K562 (cell line): ENCODE measurements around the gene SLC15A3. TPM values are rescaled to one million over a fixed set of nuclear protein-coding genes. Genes with fewer than 3 reads are reported as not detected.

Experiments used
- ATAC-seq: fragments of 200-7000 bp; cut with Tn5 transposase; 3 replicates; pipeline ENCODE4 v1.9.1; 2020; ENCODE audit warnings: moderate library complexity
- BruUV-seq: library from RNA; stranded (reverse); fragments of 400-500 nt; replicated peaks from 2 replicates; lab custom pipeline; 2021; lab: Mats Ljungman, UMichigan
- CTCF ChIA-PET: fragments of 300-600 bp; formaldehyde crosslinking; extraction: SDS; loops from one replicate; lab custom pipeline; 2021; ENCODE audit warnings: low intra/inter-chr PET ratio; lab: Yijun Ruan, JAX
- POLR2A ChIA-PET: fragments of 300-600, 350-650 bp; sonication (Branson Sonifier 250); formaldehyde crosslinking; extraction: SDS; loops from one replicate; lab custom pipeline; 2021; ENCODE audit warnings: antibody characterized with exemption, inconsistent platforms; lab: Yijun Ruan, JAX
- DNase-seq, 4 experiments: peaks; one replicate each; pipeline versions ENCODE4 v3.0.0 to v3.0.0-alpha.2; 2011 to 2018; ENCODE audit warnings: low spot score in 3 of 4, mixed read lengths in 3 of 4; ENCODE audit errors: extremely low read depth in 1 of 4
- FAIRE-seq: peaks from 2 replicates; lab custom pipeline; 2011; peaks lifted over from hg19 to GRCh38; lab: Jason Lieb, UNC
- H2AFZ ChIP-seq: 2 replicates; pipeline ENCODE4 v1.6.0; 2011; ENCODE audit warnings: low read depth, low read length, control low read depth, inconsistent platforms
- H3K27ac ChIP-seq: fragments of 200-600 bp; 3 replicates; pipeline ENCODE4 v1.8.0; 2011; ENCODE audit warnings: low read depth, mild to moderate bottlenecking, control low read depth, inconsistent platforms, low read length, moderate library complexity, mixed read lengths; ENCODE audit errors: extremely low read depth
- H3K27me3 ChIP-seq, 2 experiments: fragments of 300-600 bp in 1 of 2; 2 replicates in 1 of 2; 3 replicates in 1 of 2; pipeline versions ENCODE4 v1.6.0 to v1.8.0; 2011; ENCODE audit warnings: inconsistent platforms in 2 of 2, low read length in 2 of 2, mild to moderate bottlenecking in 1 of 2, mixed read lengths in 1 of 2, moderate library complexity in 1 of 2; ENCODE audit not compliant: control insufficient read depth in 2 of 2, insufficient read depth in 2 of 2
- H3K36me3 ChIP-seq: fragments of 300-600 bp; 3 replicates; pipeline ENCODE4 v1.8.0; 2011; ENCODE audit warnings: mild to moderate bottlenecking, low read length, inconsistent platforms; ENCODE audit not compliant: control insufficient read depth, insufficient read depth
- H3K4me1 ChIP-seq, 2 experiments: fragments of 200-600 bp in 1 of 2; replicated peaks in 1 of 2; 2 replicates in 1 of 2; 3 replicates in 1 of 2; pipeline versions ENCODE4 v1.5.1 to v1.8.0; 2011; ENCODE audit warnings: inconsistent platforms in 2 of 2, low read length in 2 of 2, mild to moderate bottlenecking in 1 of 2, mixed read lengths in 1 of 2, moderate library complexity in 1 of 2; ENCODE audit not compliant: control insufficient read depth in 2 of 2, insufficient read depth in 2 of 2
- H3K4me2 ChIP-seq: 2 replicates; pipeline ENCODE4 v1.6.1; 2011; ENCODE audit warnings: low read length, control low read depth, inconsistent platforms, mixed read lengths; ENCODE audit not compliant: insufficient read depth
- H3K4me3 ChIP-seq: fragments of 200-600 bp; sonication (generic), shearing (Covaris generic); 2 replicates; pipeline ENCODE4 v1.5.1; 2016; ENCODE audit warnings: control low read depth, inconsistent platforms
- H3K79me2 ChIP-seq: fragments of 200-600 bp; 3 replicates; pipeline ENCODE4 v1.8.0; 2011; ENCODE audit warnings: low read length, inconsistent platforms; ENCODE audit not compliant: control insufficient read depth, insufficient read depth
- H3K9ac ChIP-seq, 2 experiments: 2 replicates each; pipeline versions ENCODE4 v1.6.0 to v1.6.1; 2011; ENCODE audit warnings: low read depth in 2 of 2, low read length in 2 of 2, control low read depth in 1 of 2, inconsistent platforms in 1 of 2, mild to moderate bottlenecking in 1 of 2, mixed read lengths in 1 of 2; ENCODE audit not compliant: insufficient read depth in 1 of 2
- H3K9me1 ChIP-seq: one replicate; pipeline ENCODE4 v1.6.0; 2011; ENCODE audit warnings: inconsistent platforms, mild to moderate bottlenecking, low read length, moderate library complexity; ENCODE audit not compliant: control insufficient read depth, insufficient read depth
- H3K9me3 ChIP-seq: replicated peaks from 2 replicates; pipeline ENCODE4 v1.5.1; 2011; ENCODE audit warnings: low read depth, low read length, inconsistent platforms; ENCODE audit not compliant: control insufficient read depth, insufficient read depth
- H4K20me1 ChIP-seq: replicated peaks from 2 replicates; pipeline ENCODE4 v1.6.1; 2011; ENCODE audit warnings: low read length, inconsistent platforms, mixed read lengths; ENCODE audit not compliant: control insufficient read depth, insufficient read depth
- FIP1L1 ChIP-seq: fragments of 200-400 bp; formaldehyde crosslinking; IDR thresholded peaks from 2 replicates; pipeline ENCODE4 v1.6.1; 2018; ENCODE audit warnings: mild to moderate bottlenecking, low read depth, low read length; ENCODE audit not compliant: poor library complexity, severe bottlenecking
- L3MBTL2 ChIP-seq: fragments of 450-650 bp; IDR thresholded peaks from 2 replicates; pipeline ENCODE4 v1.6.1; 2016; ENCODE audit warnings: mild to moderate bottlenecking, moderate library complexity
- NR2C1 ChIP-seq, 2 experiments: fragments of 450-650 bp; IDR thresholded peaks; 2 replicates each; pipeline ENCODE4 v1.6.1; 2017; ENCODE audit warnings: mild to moderate bottlenecking in 2 of 2, antibody characterized with exemption in 1 of 2, inconsistent platforms in 1 of 2, missing compliant biosample characterization in 1 of 2, missing genetic modification characterization in 1 of 2
- ZNF408 ChIP-seq: fragments of 250-450 bp; sonication (Bioruptor Pico); IDR thresholded peaks from 2 replicates; pipeline ENCODE4 v1.4.0; 2020; ENCODE audit warnings: low read depth, mild to moderate bottlenecking, moderate library complexity
- WGBS: fragments of 100-300 bp; shearing (Covaris generic); methylation state at CpG from one replicate; pipeline ENCODE4 v1.1.6; 2016; ENCODE audit warnings: low coverage, mixed read lengths; ENCODE audit not compliant: insufficient coverage; ENCODE audit errors: missing lambda C conversion rate; 5-methylcytosine and 5-hydroxymethylcytosine counted together
- in situ Hi-C: fragments of 300-500 bp; cut with MboI; formaldehyde crosslinking; loops from 4 replicates; pipeline ENCODE4 v1.15.0; 2018; ENCODE audit warnings: inconsistent platforms, mixed read lengths
- intact Hi-C: fragments of 100-400 bp; cut with micrococcal nuclease; formaldehyde crosslinking; loops from 2 replicates; pipeline ENCODE4 v1.14.2; 2022
- polyA plus RNA-seq, 8 experiments: library from polyadenylated mRNA; depleted of rRNA in 4 of 8; stranded (reverse) in 5 of 8; unstranded in 3 of 8; fragments of >200 nt; fragmentation: Nextera tagmentation in 2 of 8; fragmentation: Illumina TruSeq in 1 of 8; extraction: Ambion mirVana in 2 of 8; extraction: Trizol in 1 of 8; gene quantifications; 2 replicates each; pipeline versions ENCODE4 v1.2.1 to v1.2.3, GENCODE V29; 2011 to 2014; ENCODE audit warnings: inconsistent platforms in 1 of 8, missing spikeins in 1 of 8
- total RNA-seq, 7 experiments: library from RNA; depleted of rRNA in 6 of 7; stranded (reverse); fragments of >200 nt in 6 of 7; fragmentation: Illumina TruSeq in 2 of 7; extraction: Trizol in 2 of 7; gene quantifications; 2 replicates each; pipeline versions ENCODE4 v1.2.1 to v1.2.3, GENCODE V29; 2011 to 2021; ENCODE audit warnings: low replicate concordance in 1 of 7

SLC15A3 gene
- total and polyA plus RNA-seq, 9 of the 15 experiments (the other 6 are each of a cell fraction or from before 2014, with no cell fraction given): 0.07 to 0.27 TPM; not detected in 7

- TF ChIP-seq NR2C1 (IDR thresholded peaks at IDR 0.05) (no peak), NR2C1 (tag; IDR thresholded peaks at IDR 0.05) (no peak), L3MBTL2 (no peak), FIP1L1 (no peak), ZNF408 (CRISPR knock-in tag) (no peak)
- 0% methylated on average over 9 of the region's 9 CpGs for WGBS
- POLR2A ChIA-PET: interaction anchor here (0.6 kb wide), 1 partner anchor 25 kb away, joined by 4 read pairs; no protein-coding TSS in a partner anchor
- H3K36me3 ChIP-seq: no peaks in the 10 kb centered on the region
- no TSS peak for BruUV-seq
- H3K27ac ChIP-seq: no peak overlapping the region
- no peak overlapping the region for H3K4me3 ChIP-seq
- H2AFZ ChIP-seq: no peak overlapping the region
- no peaks in the 10 kb centered on the region for H3K9me1 ChIP-seq
- no peak for FAIRE-seq
- CTCF ChIA-PET: no interaction called here
- H4K20me1 ChIP-seq: 0 out of 2 replicates have a peak, but pooled peaks cover 3% of the 10 kb centered on the region
- no peaks in the 10 kb centered on the region for H3K79me2 ChIP-seq
- DNase-seq: no peak
- H3K4me1 ChIP-seq: no peaks in the 10 kb centered on the region
- H3K9ac ChIP-seq: no peak overlapping the region
- in situ Hi-C loops: no loop called here
- no peak overlapping the region for H3K4me2 ChIP-seq
- intact Hi-C loops: no loop called here
- H3K9me3 ChIP-seq: no peaks in the 10 kb centered on the region
- peak; percentile 60; the same call in 2 of the 3 replicates for ATAC-seq
- H3K27me3 ChIP-seq: peaks cover 34 to 63% of the 10 kb centered on the region in 2 experiments
Observed at GRCh38 chr11:60987577-60988277, 35.8 kb upstream of the SLC15A3 start.
